H1 (cell line): Measurements from ENCODE around the gene GPR18. TPM values are rescaled to one million over a fixed set of nuclear protein-coding genes. Genes with fewer than 3 reads are reported as not detected.

Experiments used
- CTCF ChIA-PET: fragments of 300-600 bp; sonication (Branson Sonifier 250); formaldehyde crosslinking; loops from one replicate; lab custom pipeline; 2021; ENCODE audit not compliant: partially characterized antibody; lab: Charles Lee
- POLR2A ChIA-PET: fragments of 300-600 bp; sonication (Branson Sonifier 250); formaldehyde crosslinking; loops from one replicate; lab custom pipeline; 2021; ENCODE audit warnings: inconsistent platforms; ENCODE audit not compliant: partially characterized antibody; lab: Charles Lee
- DNase-seq, 2 experiments: peaks; one replicate each; pipeline versions ENCODE4 v3.0.0 to v3.0.0-alpha.2; 2010 to 2022; ENCODE audit warnings: low spot score in 2 of 2, low read depth in 1 of 2, mixed read lengths in 1 of 2
- FAIRE-seq: peaks from 2 replicates; lab custom pipeline; 2011; peaks lifted over from hg19 to GRCh38; lab: Jason Lieb, UNC
- H2AFZ ChIP-seq: 2 replicates; pipeline ENCODE4 v1.8.1; 2012; ENCODE audit warnings: low read length, inconsistent platforms
- H2AK5ac ChIP-seq: 2 replicates; pipeline ENCODE4 v1.6.1; 2013; ENCODE audit warnings: low read depth, low read length
- H2BK120ac ChIP-seq: replicated peaks from 2 replicates; pipeline ENCODE3; 2013; ENCODE audit warnings: low read depth, low read length, inconsistent platforms
- H2BK12ac ChIP-seq: 2 replicates; pipeline ENCODE4 v1.6.1; 2013; ENCODE audit warnings: low read depth, low read length
- H2BK15ac ChIP-seq: 2 replicates; pipeline ENCODE4 v1.6.1; 2013; ENCODE audit warnings: low read length
- H2BK20ac ChIP-seq: 2 replicates; pipeline ENCODE4 v1.6.1; 2013; ENCODE audit warnings: low read length
- H2BK5ac ChIP-seq: 2 replicates; pipeline ENCODE4 v1.6.1; 2013; ENCODE audit warnings: low read depth, low read length
- H3K14ac ChIP-seq: 2 replicates; pipeline ENCODE4 v1.6.1; 2013; ENCODE audit warnings: inconsistent platforms; ENCODE audit not compliant: insufficient read length
- H3K18ac ChIP-seq: 2 replicates; pipeline ENCODE4 v1.6.1; 2013; ENCODE audit warnings: low read length; ENCODE audit errors: extremely low read depth
- H3K23ac ChIP-seq: 2 replicates; pipeline ENCODE4 v1.6.1; 2013; ENCODE audit warnings: inconsistent platforms; ENCODE audit not compliant: insufficient read length
- H3K23me2 ChIP-seq: 2 replicates; pipeline ENCODE4 v1.6.1; 2013; ENCODE audit warnings: low read depth, low read length
- H3K27ac ChIP-seq: 2 replicates; pipeline ENCODE4 v1.6.1; 2011; ENCODE audit warnings: low read depth, low read length, inconsistent platforms
- H3K27me3 ChIP-seq, 4 experiments: replicated peaks in 1 of 4; 1 replicate in 1 of 4; 2 replicates in 3 of 4; pipeline versions ENCODE4 v1.6.1 to v1.8.1; 2011 to 2013; ENCODE audit warnings: low read length in 3 of 4, mild to moderate bottlenecking in 3 of 4, inconsistent platforms in 2 of 4, mixed read lengths in 2 of 4, moderate library complexity in 1 of 4; ENCODE audit not compliant: control insufficient read depth in 3 of 4, insufficient read depth in 3 of 4; ENCODE audit errors: extremely low read depth in 1 of 4
- H3K36me3 ChIP-seq, 4 experiments: 2 replicates each; pipeline versions ENCODE4 v1.6.1 to v1.8.1; 2011 to 2013; ENCODE audit warnings: mild to moderate bottlenecking in 4 of 4, low read length in 3 of 4, moderate library complexity in 2 of 4, control low read depth in 1 of 4, inconsistent platforms in 1 of 4; ENCODE audit not compliant: insufficient read depth in 4 of 4, control insufficient read depth in 2 of 4
- H3K4ac ChIP-seq: replicated peaks from 2 replicates; pipeline ENCODE3; 2013; ENCODE audit warnings: low read length, low read depth, mixed read lengths, inconsistent platforms; ENCODE audit not compliant: insufficient read length
- H3K4me1 ChIP-seq, 4 experiments: replicated peaks in 1 of 4; 1 replicate in 1 of 4; 2 replicates in 3 of 4; pipeline versions ENCODE4 v1.6.1 to v1.8.1; 2011 to 2013; ENCODE audit warnings: low read length in 3 of 4, inconsistent platforms in 2 of 4, mixed read lengths in 1 of 4; ENCODE audit not compliant: insufficient read depth in 4 of 4, control insufficient read depth in 3 of 4
- H3K4me2 ChIP-seq, 2 experiments: 2 replicates each; pipeline versions ENCODE4 v1.6.1 to v1.8.1; 2011 to 2013; ENCODE audit warnings: low read depth in 2 of 2, low read length in 2 of 2, control low read depth in 1 of 2, inconsistent platforms in 1 of 2, mild to moderate bottlenecking in 1 of 2; ENCODE audit not compliant: insufficient read depth in 1 of 2
- H3K4me3 ChIP-seq, 4 experiments: fragments of 200-600, 300-600 bp in 1 of 4; sonication (generic), shearing (Covaris generic), sonication (Bioruptor Twin) in 1 of 4; 2 replicates each; pipeline versions ENCODE4 v1.5.1 to v1.8.1; 2011 to 2016; ENCODE audit warnings: low read length in 4 of 4, low read depth in 3 of 4, control low read depth in 2 of 4, inconsistent platforms in 2 of 4, mild to moderate bottlenecking in 2 of 4, mixed read lengths in 1 of 4, moderate library complexity in 1 of 4; ENCODE audit not compliant: insufficient read depth in 2 of 4; ENCODE audit errors: extremely low read depth in 1 of 4
- H3K56ac ChIP-seq: replicated peaks from 2 replicates; pipeline ENCODE3; 2013; ENCODE audit warnings: low read depth, mild to moderate bottlenecking, mixed read lengths, low read length, inconsistent platforms; ENCODE audit not compliant: insufficient read length
- H3K79me1 ChIP-seq: 2 replicates; pipeline ENCODE4 v1.6.1; 2013; ENCODE audit warnings: low read depth, low read length, control low read depth
- H3K79me2 ChIP-seq, 2 experiments: 2 replicates each; pipeline versions ENCODE4 v1.6.1 to v1.8.1; 2012 to 2013; ENCODE audit warnings: low read length in 2 of 2, mild to moderate bottlenecking in 2 of 2, inconsistent platforms in 1 of 2; ENCODE audit not compliant: insufficient read depth in 2 of 2, control insufficient read depth in 1 of 2
- H3K9ac ChIP-seq, 4 experiments: replicated peaks in 1 of 4; 1 replicate in 1 of 4; 2 replicates in 3 of 4; pipeline versions ENCODE4 v1.6.1 to v1.8.1; 2011 to 2013; ENCODE audit warnings: low read depth in 3 of 4, low read length in 3 of 4, control low read depth in 2 of 4, mild to moderate bottlenecking in 2 of 4, moderate library complexity in 2 of 4, inconsistent platforms in 1 of 4; ENCODE audit errors: extremely low read depth in 1 of 4
- H3K9me3 ChIP-seq, 2 experiments: 2 replicates each; pipeline versions ENCODE4 v1.6.1 to v1.8.1; 2012 to 2013; ENCODE audit warnings: mild to moderate bottlenecking in 2 of 2, moderate library complexity in 2 of 2, control low read depth in 1 of 2, inconsistent platforms in 1 of 2, low read depth in 1 of 2, low read length in 1 of 2, mixed read lengths in 1 of 2; ENCODE audit not compliant: insufficient read depth in 2 of 2
- H4K20me1 ChIP-seq, 2 experiments: replicated peaks in 1 of 2; 2 replicates each; pipeline versions ENCODE3 to v1.8.1; 2011 to 2013; ENCODE audit warnings: inconsistent platforms in 2 of 2, low read length in 2 of 2, mild to moderate bottlenecking in 1 of 2; ENCODE audit not compliant: insufficient read depth in 2 of 2, control insufficient read depth in 1 of 2
- H4K5ac ChIP-seq: 2 replicates; pipeline ENCODE4 v1.6.1; 2013; ENCODE audit warnings: low read length, low read depth, mixed read lengths, inconsistent platforms; ENCODE audit not compliant: insufficient read length
- H4K8ac ChIP-seq: 2 replicates; pipeline ENCODE4 v1.8.0; 2013; ENCODE audit warnings: mild to moderate bottlenecking, moderate library complexity, low read length, inconsistent platforms; ENCODE audit not compliant: insufficient read depth; ENCODE audit errors: extremely low read depth
- H4K91ac ChIP-seq: replicated peaks from 2 replicates; pipeline ENCODE3; 2013; ENCODE audit warnings: low read length, mixed read lengths, inconsistent platforms; ENCODE audit not compliant: insufficient read length
- TBP ChIP-seq: IDR thresholded peaks from 2 replicates; pipeline ENCODE4 v1.6.1; 2011; ENCODE audit warnings: low read depth, low read length, improper control_type of control experiment
- WGBS, 2 experiments: shearing (Covaris generic) in 1 of 2; methylation state at CpG; one replicate each; pipeline versions ENCODE4 v1.1.6 to v1.1.7; 2013 to 2015; ENCODE audit warnings: low lambda C conversion rate in 2 of 2, mixed read lengths in 2 of 2, inconsistent platforms in 1 of 2, low coverage in 1 of 2, missing lambda C conversion rate in 1 of 2; ENCODE audit not compliant: insufficient replicate concordance in 2 of 2, insufficient coverage in 1 of 2, insufficient read length in 1 of 2; ENCODE audit errors: extremely low coverage in 1 of 2, missing lambda C conversion rate in 1 of 2; 5-methylcytosine and 5-hydroxymethylcytosine counted together
- polyA plus RNA-seq, 7 experiments: library from polyadenylated mRNA; depleted of rRNA in 3 of 7; stranded (reverse) in 5 of 7; unstranded in 2 of 7; fragments of >200 nt in 5 of 7; fragments of 200-250 nt in 2 of 7; gene quantifications; 1 replicate in 5 of 7; 2 replicates in 1 of 7; 4 replicates in 1 of 7; pipeline versions ENCODE4 v1.2.1 to v1.2.3, GENCODE V29; 2011 to 2013; ENCODE audit warnings: missing spikeins in 2 of 7, mixed read lengths in 2 of 7
- total RNA-seq: library from RNA; stranded (reverse); fragmentation: NEBNext Ultra II Directional; extraction: Animal tissue kit (Norgen Biotek cat#: 25700); gene quantifications from 2 replicates; pipeline ENCODE4 v1.2.1, GENCODE V29; 2021

Gene GPR18
- total and polyA plus RNA-seq, 2 of the 8 experiments (the other 6 are each of a cell fraction or from before 2014, with no cell fraction given) = not detected

- Histone ChIP-seq H2BK15ac (no peak overlapping the region), H3K14ac (no peak overlapping the region), H4K20me1 (peaks cover 0 to 1% of the 10 kb centered on the region in 2 experiments), H3K79me2 (no peaks in the 10 kb centered on the region; a peak in 1 of 4 replicates), H3K23me2 (peaks cover 2% of the 10 kb centered on the region; the same call in 1 of the 2 replicates), H3K4ac (no peak overlapping the region), H3K9ac (no peak overlapping the region), H4K8ac (no peak overlapping the region), H3K18ac (no peak overlapping the region), H4K91ac (no peak overlapping the region), H2BK12ac (no peak overlapping the region), H3K27ac (no peak overlapping the region), H3K79me1 (peaks cover 4% of the 10 kb centered on the region; the same call in 1 of the 2 replicates), H3K4me1 (no peaks in the 10 kb centered on the region; a peak in 1 of 7 replicates), H2BK120ac (no peak overlapping the region), H2AK5ac (no peak overlapping the region), H4K5ac (no peak overlapping the region), H3K23ac (no peak overlapping the region), H3K36me3 (peaks cover 0 to 3% (median 1%) of the 10 kb centered on the region in 4 experiments; a peak in 1 of 8 replicates), H3K4me2 (no peak overlapping the region), H2BK20ac (no peak overlapping the region), H3K4me3 (no peak overlapping the region), H3K9me3 (no peaks in the 10 kb centered on the region), H3K56ac (no peak overlapping the region), H3K27me3 (no peaks in the 10 kb centered on the region), H2AFZ (no peak overlapping the region), H2BK5ac (no peak overlapping the region)
- 84% methylated on average over 3 of the region's 3 CpGs; no CpG with 5 or more reads in 1 of the 2 experiments for WGBS, 2 experiments
- DNase-seq = no peak
- ChIA-PET POLR2A (interaction anchor here (0.9 to 3.4 kb wide), 2 partner anchors 13 to 69 kb away, joined by 5 to 17 read pairs; partner anchors contain the start of gene UBAC2), CTCF (interaction anchor here (0.6 to 10.8 kb wide), 38 partner anchors 9 to 442 kb away, joined by 3 to 242 read pairs (median 5); partner anchors contain the start of genes GPR18 and UBAC2)
- FAIRE-seq = no peak
- no peak for TF ChIP-seq TBP
Observed at GRCh38 chr13:99268822-99269221, 10.6 kb upstream of the GPR18 start.
